ENCODE results near the gene DDIAS. TPM values are rescaled to one million over a fixed set of nuclear protein-coding genes. Genes with fewer than 3 reads are reported as not detected.

DDIAS gene
- total and polyA plus RNA-seq, 10 of the 15 experiments (the other 5 are each of a cell fraction or from before 2014, with no cell fraction given), result 6.9 to 27.8 (median 12.9) TPM

DNA sequence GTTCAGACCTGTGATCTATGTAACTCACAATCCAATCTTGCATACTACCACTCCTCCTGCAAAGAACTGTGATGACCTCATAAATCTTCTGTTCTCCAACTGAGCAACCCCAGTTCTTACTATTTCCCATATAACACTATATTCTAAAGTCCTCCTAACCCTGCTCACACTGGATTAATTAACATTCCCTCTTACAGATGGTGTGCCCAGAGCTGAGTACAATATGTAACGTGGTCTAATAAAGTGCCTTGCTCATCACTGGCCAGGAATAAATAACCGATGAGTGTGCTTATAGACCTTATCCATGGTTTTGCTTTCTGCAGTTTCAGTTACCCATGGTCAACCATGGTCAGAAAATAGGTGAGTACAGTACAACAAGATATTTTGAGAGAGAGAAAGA, 29.9 kb upstream of the DDIAS start:
- POLR2A ChIA-PET, result no interaction called here
- WGBS (ENCODE audit: insufficient coverage, insufficient replicate concordance, low lambda C conversion rate, missing lambda C conversion rate), result 91% methylated on average over 2 of the region's 2 CpGs

More for the DNA sequence above, 29.9 kb upstream of the DDIAS start:
- TF ChIP-seq PAX5 (IDR thresholded peaks at IDR 0.05; ENCODE audit: borderline replicate concordance, low read depth, low read length) (no peak), NFXL1 (IDR thresholded peaks at IDR 0.05; ENCODE audit: borderline replicate concordance) (no peak), POU2F2 (IDR thresholded peaks at IDR 0.05; ENCODE audit: borderline replicate concordance, low read depth, low read length) (no peak), EP300 (IDR thresholded peaks at IDR 0.05; ENCODE audit: borderline replicate concordance in 1 of 2, control insufficient read depth in 1 of 2, low read depth in 2 of 2, low read length in 2 of 2) (no peak), YY1 (IDR thresholded peaks at IDR 0.05; ENCODE audit: low read depth, low read length) (no peak), TCF12 (IDR thresholded peaks at IDR 0.05; ENCODE audit: low read depth, low read length) (no peak), SIX5 (IDR thresholded peaks at IDR 0.05; ENCODE audit: low read depth, low read length, severe bottlenecking) (no peak), CHD2 (IDR thresholded peaks at IDR 0.05; ENCODE audit: borderline replicate concordance, low read depth, low read length) (no peak), FOXK2 (IDR thresholded peaks at IDR 0.05) (no peak)
- TF ChIP-seq, protein P1, sequence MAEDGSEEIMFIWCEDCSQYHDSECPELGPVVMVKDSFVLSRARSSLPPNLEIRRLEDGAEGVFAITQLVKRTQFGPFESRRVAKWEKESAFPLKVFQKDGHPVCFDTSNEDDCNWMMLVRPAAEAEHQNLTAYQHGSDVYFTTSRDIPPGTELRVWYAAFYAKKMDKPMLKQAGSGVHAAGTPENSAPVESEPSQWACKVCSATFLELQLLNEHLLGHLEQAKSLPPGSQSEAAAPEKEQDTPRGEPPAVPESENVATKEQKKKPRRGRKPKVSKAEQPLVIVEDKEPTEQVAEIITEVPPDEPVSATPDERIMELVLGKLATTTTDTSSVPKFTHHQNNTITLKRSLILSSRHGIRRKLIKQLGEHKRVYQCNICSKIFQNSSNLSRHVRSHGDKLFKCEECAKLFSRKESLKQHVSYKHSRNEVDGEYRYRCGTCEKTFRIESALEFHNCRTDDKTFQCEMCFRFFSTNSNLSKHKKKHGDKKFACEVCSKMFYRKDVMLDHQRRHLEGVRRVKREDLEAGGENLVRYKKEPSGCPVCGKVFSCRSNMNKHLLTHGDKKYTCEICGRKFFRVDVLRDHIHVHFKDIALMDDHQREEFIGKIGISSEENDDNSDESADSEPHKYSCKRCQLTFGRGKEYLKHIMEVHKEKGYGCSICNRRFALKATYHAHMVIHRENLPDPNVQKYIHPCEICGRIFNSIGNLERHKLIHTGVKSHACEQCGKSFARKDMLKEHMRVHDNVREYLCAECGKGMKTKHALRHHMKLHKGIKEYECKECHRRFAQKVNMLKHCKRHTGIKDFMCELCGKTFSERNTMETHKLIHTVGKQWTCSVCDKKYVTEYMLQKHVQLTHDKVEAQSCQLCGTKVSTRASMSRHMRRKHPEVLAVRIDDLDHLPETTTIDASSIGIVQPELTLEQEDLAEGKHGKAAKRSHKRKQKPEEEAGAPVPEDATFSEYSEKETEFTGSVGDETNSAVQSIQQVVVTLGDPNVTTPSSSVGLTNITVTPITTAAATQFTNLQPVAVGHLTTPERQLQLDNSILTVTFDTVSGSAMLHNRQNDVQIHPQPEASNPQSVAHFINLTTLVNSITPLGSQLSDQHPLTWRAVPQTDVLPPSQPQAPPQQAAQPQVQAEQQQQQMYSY (CRISPR knock-in tag; IDR thresholded peaks at IDR 0.05), result no peak
- TF ChIP-seq, protein P2, sequence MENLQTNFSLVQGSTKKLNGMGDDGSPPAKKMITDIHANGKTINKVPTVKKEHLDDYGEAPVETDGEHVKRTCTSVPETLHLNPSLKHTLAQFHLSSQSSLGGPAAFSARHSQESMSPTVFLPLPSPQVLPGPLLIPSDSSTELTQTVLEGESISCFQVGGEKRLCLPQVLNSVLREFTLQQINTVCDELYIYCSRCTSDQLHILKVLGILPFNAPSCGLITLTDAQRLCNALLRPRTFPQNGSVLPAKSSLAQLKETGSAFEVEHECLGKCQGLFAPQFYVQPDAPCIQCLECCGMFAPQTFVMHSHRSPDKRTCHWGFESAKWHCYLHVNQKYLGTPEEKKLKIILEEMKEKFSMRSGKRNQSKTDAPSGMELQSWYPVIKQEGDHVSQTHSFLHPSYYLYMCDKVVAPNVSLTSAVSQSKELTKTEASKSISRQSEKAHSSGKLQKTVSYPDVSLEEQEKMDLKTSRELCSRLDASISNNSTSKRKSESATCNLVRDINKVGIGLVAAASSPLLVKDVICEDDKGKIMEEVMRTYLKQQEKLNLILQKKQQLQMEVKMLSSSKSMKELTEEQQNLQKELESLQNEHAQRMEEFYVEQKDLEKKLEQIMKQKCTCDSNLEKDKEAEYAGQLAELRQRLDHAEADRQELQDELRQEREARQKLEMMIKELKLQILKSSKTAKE (IDR thresholded peaks at IDR 0.05; ENCODE audit: low read depth, poor library complexity, severe bottlenecking), result no peak
- TF ChIP-seq, protein P3, sequence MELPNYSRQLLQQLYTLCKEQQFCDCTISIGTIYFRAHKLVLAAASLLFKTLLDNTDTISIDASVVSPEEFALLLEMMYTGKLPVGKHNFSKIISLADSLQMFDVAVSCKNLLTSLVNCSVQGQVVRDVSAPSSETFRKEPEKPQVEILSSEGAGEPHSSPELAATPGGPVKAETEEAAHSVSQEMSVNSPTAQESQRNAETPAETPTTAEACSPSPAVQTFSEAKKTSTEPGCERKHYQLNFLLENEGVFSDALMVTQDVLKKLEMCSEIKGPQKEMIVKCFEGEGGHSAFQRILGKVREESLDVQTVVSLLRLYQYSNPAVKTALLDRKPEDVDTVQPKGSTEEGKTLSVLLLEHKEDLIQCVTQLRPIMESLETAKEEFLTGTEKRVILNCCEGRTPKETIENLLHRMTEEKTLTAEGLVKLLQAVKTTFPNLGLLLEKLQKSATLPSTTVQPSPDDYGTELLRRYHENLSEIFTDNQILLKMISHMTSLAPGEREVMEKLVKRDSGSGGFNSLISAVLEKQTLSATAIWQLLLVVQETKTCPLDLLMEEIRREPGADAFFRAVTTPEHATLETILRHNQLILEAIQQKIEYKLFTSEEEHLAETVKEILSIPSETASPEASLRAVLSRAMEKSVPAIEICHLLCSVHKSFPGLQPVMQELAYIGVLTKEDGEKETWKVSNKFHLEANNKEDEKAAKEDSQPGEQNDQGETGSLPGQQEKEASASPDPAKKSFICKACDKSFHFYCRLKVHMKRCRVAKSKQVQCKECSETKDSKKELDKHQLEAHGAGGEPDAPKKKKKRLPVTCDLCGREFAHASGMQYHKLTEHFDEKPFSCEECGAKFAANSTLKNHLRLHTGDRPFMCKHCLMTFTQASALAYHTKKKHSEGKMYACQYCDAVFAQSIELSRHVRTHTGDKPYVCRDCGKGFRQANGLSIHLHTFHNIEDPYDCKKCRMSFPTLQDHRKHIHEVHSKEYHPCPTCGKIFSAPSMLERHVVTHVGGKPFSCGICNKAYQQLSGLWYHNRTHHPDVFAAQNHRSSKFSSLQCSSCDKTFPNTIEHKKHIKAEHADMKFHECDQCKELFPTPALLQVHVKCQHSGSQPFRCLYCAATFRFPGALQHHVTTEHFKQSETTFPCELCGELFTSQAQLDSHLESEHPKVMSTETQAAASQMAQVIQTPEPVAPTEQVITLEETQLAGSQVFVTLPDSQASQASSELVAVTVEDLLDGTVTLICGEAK (IDR thresholded peaks at IDR 0.05; ENCODE audit: borderline replicate concordance), result no peak
- SMC1A ChIA-PET (ENCODE audit: uncharacterized antibody, unreplicated experiment), result no interaction called here
- Histone ChIP-seq H3K4me1 (ENCODE audit: control insufficient read depth, insufficient read depth, low read length) (no peaks in the 10 kb centered on the region), H3K4me2 (ENCODE audit: control insufficient read depth, insufficient read depth) (no peak overlapping the region), H3K79me2 (ENCODE audit: control insufficient read depth, insufficient read depth, low read length) (no peaks in the 10 kb centered on the region), H3K36me3 (ENCODE audit: control insufficient read depth in 2 of 2, insufficient read depth in 2 of 2, low read length in 1 of 2) (no peaks in the 10 kb centered on the region), H4K20me1 (ENCODE audit: control insufficient read depth, insufficient read depth) (no peaks in the 10 kb centered on the region), H3K9ac (ENCODE audit: control insufficient read depth, insufficient read depth, low read length) (no peak overlapping the region), H2AFZ (ENCODE audit: control insufficient read depth, low read depth, low read length) (no peak overlapping the region), H3K9me3 (replicated peaks; ENCODE audit: control insufficient read depth, insufficient read depth, low read length) (no peaks in the 10 kb centered on the region), H3K4me3 (no peak overlapping the region), H3K27ac (ENCODE audit: control insufficient read depth, insufficient read depth) (no peak overlapping the region), H3K27me3 (replicated peaks in 1 of 2; ENCODE audit: control insufficient read depth in 2 of 2, insufficient read depth in 2 of 2, low read length in 1 of 2) (no peaks in the 10 kb centered on the region)
- BruUV-seq (replicated peaks), result no TSS peak
- no peak for FAIRE-seq
- CTCF ChIA-PET, result no interaction called here
- no peak for ATAC-seq
- RAD21 ChIA-PET (ENCODE audit: unreplicated experiment), result interaction anchor here (1.5 kb wide), 1 partner anchor 21 kb away, joined by 3 read pairs; no protein-coding TSS in a partner anchor
- intact Hi-C loops (cut with micrococcal nuclease; ENCODE audit: unreplicated experiment) (no loop called here), in situ Hi-C loops (cut with MboI) (no loop called here)
- no peak for DNase-seq (ENCODE audit: low read depth, low spot score)
